ENCODE data around the gene ATG16L1. TPM values are rescaled to one million over a fixed set of nuclear protein-coding genes. Genes with fewer than 3 reads are reported as not detected.

ATG16L1 gene
- total RNA-seq, 1 donor from 2014 or later: 26.6 TPM

DNA sequence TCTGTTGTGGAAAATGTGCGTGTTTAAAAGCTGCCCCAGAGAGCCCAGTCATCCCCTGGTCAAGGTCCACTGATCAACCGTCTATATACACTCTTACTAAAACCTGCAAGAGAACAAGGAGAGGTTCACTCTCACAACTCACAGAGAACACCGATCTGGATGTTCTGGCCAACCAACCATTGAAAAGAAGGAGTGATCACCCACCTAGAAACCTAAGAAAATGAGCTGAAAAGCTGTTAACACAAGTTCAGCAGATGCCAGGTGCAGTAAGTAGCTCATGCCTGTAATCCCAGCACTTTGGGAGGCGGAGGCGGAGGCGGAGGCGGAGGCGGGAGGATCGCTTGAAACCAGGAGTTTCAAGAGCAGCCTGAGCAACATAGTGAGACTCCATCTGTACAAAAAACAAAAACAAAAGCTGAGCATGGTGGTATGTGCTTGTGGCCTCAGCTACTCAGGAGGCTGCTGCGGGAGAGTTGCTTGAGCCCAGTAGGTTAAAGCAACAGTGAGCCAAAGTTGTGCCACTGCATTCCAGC lies 14.5 kb downstream of the ATG16L1 start:
- H3K9me3 ChIP-seq: no peaks in the 10 kb centered on the region
- no peak overlapping the region for H3K27ac ChIP-seq
- H3K36me3 ChIP-seq: peaks cover 100% of the 10 kb centered on the region
- ATAC-seq (no peak), DNase-seq (no peak)
- no peaks in the 10 kb centered on the region for H3K27me3 ChIP-seq
- H3K4me3 ChIP-seq: no peak overlapping the region
- TF ChIP-seq, protein P1, sequence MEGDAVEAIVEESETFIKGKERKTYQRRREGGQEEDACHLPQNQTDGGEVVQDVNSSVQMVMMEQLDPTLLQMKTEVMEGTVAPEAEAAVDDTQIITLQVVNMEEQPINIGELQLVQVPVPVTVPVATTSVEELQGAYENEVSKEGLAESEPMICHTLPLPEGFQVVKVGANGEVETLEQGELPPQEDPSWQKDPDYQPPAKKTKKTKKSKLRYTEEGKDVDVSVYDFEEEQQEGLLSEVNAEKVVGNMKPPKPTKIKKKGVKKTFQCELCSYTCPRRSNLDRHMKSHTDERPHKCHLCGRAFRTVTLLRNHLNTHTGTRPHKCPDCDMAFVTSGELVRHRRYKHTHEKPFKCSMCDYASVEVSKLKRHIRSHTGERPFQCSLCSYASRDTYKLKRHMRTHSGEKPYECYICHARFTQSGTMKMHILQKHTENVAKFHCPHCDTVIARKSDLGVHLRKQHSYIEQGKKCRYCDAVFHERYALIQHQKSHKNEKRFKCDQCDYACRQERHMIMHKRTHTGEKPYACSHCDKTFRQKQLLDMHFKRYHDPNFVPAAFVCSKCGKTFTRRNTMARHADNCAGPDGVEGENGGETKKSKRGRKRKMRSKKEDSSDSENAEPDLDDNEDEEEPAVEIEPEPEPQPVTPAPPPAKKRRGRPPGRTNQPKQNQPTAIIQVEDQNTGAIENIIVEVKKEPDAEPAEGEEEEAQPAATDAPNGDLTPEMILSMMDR (IDR thresholded peaks at IDR 0.05): no peak
- H3K4me1 ChIP-seq: no peaks in the 10 kb centered on the region
- intact Hi-C loops (cut with DNase I): no loop called here

DNA sequence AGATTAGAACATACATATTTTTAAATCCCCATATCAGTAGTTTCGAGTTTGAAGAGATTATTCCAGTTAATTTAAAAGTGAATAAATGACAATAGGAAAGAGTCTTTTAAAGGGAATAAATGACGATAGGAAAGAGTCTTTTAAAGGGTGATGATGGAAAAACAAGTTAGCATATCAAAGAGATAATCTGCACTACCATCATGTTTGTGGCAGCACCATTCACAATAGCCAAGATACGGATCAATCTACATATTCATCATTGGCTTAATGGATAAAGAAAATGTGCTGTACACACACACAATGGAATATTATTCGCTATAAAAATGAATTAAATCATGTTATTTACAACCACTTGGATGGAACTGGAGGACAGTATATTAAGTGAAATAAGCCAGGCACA lies 15.0 kb downstream of the ATG16L1 start:
- no peaks in the 10 kb centered on the region for H3K27me3 ChIP-seq
- TF ChIP-seq, protein P1 (IDR thresholded peaks at IDR 0.05): no peak
- H3K9me3 ChIP-seq: no peaks in the 10 kb centered on the region
- H3K27ac ChIP-seq: no peak overlapping the region
- H3K4me3 ChIP-seq: no peak overlapping the region
- H3K36me3 ChIP-seq: peaks cover 100% of the 10 kb centered on the region
- ATAC-seq (no peak), DNase-seq (no peak)
- intact Hi-C loops (cut with DNase I): no loop called here
- no peaks in the 10 kb centered on the region for H3K4me1 ChIP-seq

DNA sequence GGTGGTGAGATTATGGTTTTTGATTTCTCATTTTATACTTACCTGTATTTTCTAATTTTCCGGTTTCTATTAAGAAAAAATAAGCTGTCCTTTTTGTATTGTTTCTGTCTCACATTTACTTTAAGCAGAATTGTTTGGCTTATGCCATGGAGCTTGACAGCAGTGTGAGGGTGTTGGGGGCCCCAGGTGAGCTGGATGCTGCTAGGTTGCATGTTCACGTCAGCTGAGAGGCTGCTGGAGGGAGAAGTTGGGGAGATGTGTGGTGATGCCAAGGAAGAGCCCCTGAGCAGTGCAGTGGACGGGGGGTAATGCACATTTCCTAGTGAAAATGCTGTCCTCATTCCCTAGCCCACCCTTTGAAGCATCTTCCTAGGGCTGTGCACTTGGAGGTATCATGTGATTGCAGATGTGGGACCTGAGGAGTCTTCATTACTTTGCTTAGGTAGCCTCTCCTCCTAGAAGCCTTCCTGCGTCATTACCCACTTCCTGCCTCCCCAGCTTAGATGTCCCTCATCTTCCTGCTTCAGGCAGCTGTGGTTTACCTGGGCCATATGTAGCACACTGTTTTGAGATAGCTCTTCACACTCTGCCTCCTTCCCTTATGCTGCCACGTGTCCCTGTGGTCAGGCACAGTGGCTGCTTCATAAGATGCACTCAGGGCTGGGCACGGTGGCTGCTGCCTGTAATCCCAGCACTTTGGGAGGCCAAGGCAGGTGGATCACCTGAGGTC lies 16.2 kb downstream of the ATG16L1 start:
- no peak for DNase-seq

DNA sequence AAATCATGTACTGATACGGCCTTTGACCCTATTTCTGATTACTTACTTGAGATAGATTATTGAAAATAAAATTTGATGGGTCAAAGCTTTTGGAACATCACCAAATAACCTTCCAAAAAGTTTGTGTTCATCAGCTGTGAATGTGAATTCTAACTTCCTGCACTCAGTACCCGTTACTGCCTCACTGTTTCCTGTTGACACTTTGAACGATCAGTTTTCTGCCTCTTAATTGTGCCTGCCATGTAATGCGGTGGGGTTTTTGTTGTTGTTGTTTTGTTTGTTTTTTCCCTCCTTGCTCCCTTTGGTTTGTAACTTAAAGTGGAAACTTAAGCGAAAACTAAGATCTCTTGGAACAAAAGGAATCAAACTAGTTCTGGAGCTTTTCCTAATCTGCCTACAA lies 18.9 kb downstream of the ATG16L1 start:
- no peaks in the 10 kb centered on the region for H3K9me3 ChIP-seq
- ATAC-seq: no peak
- no peaks in the 10 kb centered on the region for H3K27me3 ChIP-seq
- no peak overlapping the region for H3K4me3 ChIP-seq
- peaks cover 100% of the 10 kb centered on the region for H3K36me3 ChIP-seq
- DNase-seq: no peak
- intact Hi-C loops (cut with DNase I): no loop called here
- TF ChIP-seq, protein P1 (IDR thresholded peaks at IDR 0.05): no peak
- peak overlapping the region; percentile 31 for H3K27ac ChIP-seq
- no peaks in the 10 kb centered on the region for H3K4me1 ChIP-seq

More for the DNA sequence above, 16.2 kb downstream of the ATG16L1 start:
- intact Hi-C loops (cut with DNase I): no loop called here
- no peaks in the 10 kb centered on the region for H3K27me3 ChIP-seq
- H3K4me1 ChIP-seq: no peaks in the 10 kb centered on the region
- peak overlapping the region; percentile 24 for H3K27ac ChIP-seq
- H3K9me3 ChIP-seq: no peaks in the 10 kb centered on the region
- TF ChIP-seq, protein P1 (IDR thresholded peaks at IDR 0.05): no peak
- H3K36me3 ChIP-seq: peaks cover 100% of the 10 kb centered on the region
- no peak overlapping the region for H3K4me3 ChIP-seq
- ATAC-seq: peak; percentile 74

DNA sequence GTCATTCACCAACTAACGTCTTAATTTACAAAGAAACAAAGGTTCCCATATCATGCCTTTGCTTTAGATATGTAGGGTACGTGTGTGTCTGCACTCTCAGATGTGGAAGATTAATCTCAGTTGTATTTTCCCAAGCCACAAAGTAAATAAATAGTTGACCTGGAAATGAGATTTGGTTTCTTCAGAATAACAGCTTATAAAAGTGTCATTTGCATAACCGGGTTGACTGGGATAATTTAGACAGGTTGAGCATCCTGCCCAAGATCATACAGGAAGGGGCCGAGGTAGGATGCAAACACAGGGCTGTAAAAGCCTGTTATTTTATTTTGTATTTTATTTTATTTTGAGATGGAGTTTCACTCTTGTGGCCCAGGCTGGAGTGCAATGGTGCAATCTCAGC lies 19.5 kb downstream of the ATG16L1 start:
- DNase-seq (no peak), ATAC-seq (no peak)
- peaks cover 100% of the 10 kb centered on the region for H3K36me3 ChIP-seq
- H3K9me3 ChIP-seq: no peaks in the 10 kb centered on the region
- H3K4me1 ChIP-seq: no peaks in the 10 kb centered on the region
- no peaks in the 10 kb centered on the region for H3K27me3 ChIP-seq
- peak overlapping the region; percentile 31 for H3K27ac ChIP-seq
- TF ChIP-seq, protein P1 (IDR thresholded peaks at IDR 0.05): no peak
- no peak overlapping the region for H3K4me3 ChIP-seq
- intact Hi-C loops (cut with DNase I): no loop called here
